HTR-8/SVneo (cell line): ENCODE results near the gene MTX3.

Experiments
- DNase-seq: peaks from one replicate; pipeline ENCODE4 v3.0.0; 2011; ENCODE audit warnings: low spot score, mixed read lengths; ENCODE audit not compliant: insufficient read length
- FAIRE-seq: peaks from 2 replicates; lab custom pipeline; 2011; peaks lifted over from hg19 to GRCh38; lab: Jason Lieb, UNC

The MTX3 gene

DNA sequence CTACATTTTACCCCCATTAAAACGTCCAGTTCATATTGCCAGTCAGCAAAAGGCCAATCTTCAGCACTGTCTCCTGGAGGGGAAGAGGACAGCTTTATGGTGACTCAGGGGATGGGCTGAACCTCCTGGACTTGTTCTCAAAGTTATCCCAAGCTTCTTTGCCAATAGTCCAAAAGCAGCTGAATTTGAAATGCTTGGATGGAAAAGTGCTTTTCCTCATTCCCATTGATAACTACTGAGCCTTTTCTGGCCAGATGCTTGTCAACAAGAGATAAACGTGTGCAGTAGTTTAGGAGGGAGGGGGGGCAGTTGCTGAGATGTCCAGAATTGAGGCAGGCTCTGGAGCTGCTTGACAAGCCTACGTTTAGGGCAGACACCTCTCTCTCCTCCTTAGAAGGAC, 43.5 kb downstream of the MTX3 start:
- DNase-seq (no peak), FAIRE-seq (no peak)

GRCh38 chr5:79938468-79938867, 52.6 kb downstream of the MTX3 start:
- no peak for FAIRE-seq
- no peak for DNase-seq

- DNase-seq = no peak
- no peak for FAIRE-seq
These were observed 54.3 kb downstream of the MTX3 start for GRCh38 chr5:79936646-79937216.

- FAIRE-seq (no peak), DNase-seq (no peak)
These were observed 54.9 kb downstream of the MTX3 start for GRCh38 chr5:79936002-79936645.

DNA sequence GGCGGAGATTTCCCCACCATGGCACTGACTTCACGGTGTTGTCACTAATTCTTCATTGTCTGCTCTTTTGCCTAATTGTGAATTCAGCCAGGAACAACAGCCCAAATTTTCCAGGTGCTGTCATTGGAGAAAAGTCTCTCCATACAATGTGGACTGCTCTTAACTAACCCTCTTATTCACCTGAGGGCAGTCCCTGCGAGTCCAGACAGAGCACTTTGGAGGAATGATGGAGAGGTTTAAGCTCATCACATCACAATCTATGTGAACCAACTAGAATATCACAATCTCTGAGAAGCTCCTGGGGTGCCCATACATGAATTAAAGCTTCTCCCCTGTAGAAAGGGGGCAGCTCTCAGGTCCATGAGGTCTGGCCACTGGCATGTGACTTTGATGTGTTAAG, 56.4 kb downstream of the MTX3 start:
- FAIRE-seq (no peak), DNase-seq (no peak)

DNA sequence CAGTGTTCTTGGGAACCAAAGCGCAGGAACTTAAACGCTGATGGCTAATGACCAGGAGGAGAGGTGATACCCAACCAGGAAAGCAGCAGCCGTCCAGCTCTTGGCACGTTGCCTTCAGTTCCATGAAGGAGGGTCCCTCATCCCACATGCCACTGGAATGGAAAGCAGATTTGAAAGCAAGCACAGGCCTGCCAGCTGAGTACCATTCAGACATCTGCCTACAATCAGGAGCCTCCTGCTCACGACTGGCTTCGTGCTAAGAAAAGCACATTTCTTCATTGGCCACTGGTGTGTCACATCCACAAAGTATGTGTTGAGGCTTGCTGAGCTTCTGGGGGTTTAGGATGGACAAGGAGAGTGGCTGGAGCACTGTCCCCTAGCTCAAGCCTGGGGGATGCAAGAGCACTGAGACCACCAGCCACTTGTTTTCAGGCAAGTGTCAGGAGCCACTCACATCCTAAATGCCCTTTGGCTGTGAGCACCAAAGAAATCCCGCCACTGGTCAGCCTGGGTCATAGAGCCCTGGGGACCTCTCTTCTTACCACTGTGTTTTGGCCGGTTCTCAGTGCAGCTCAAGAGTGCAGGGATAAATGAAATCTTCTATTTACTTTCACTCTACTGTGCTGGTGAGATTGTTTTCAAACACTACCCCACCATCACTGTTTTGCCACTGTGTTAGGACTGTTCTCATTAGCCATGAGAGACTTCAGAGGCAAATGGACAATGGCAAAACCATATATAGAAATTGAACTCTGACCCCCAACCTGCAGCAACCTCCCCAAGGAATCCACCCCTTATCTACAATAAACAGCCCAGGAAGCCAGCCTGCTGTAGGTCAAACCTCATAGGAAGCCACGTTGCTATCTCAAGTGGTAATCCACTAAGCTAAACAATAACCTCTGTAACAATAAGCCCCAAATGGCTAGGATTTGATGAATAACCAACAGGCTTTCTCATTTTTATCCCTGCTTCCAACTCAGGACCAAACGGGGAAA, 58.3 kb downstream of the MTX3 start:
- DNase-seq (no peak), FAIRE-seq (no peak)

DNA sequence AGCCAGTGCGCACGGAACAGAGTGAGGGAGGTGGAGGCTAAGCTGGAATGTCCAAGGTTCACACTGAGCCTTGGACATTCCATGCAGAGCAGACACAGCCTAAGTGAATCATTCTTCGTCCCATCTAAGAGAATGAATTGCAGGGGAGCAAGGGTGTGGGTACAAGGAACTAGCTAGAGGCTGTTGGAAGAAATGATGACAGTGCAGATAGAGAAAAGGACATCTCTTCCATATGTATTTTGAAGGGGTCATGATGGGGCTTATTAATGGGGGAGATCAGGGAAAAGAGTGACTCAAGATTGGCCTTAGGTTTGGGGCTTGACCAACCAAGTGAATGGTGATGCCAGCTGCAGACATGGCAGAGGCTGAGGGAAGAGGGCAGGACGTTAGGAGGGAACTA, 59.2 kb downstream of the MTX3 start:
- DNase-seq (no peak), FAIRE-seq (no peak)

GRCh38 chr5:79931409-79931808, 59.7 kb downstream of the MTX3 start:
- DNase-seq (no peak), FAIRE-seq (no peak)

DNA sequence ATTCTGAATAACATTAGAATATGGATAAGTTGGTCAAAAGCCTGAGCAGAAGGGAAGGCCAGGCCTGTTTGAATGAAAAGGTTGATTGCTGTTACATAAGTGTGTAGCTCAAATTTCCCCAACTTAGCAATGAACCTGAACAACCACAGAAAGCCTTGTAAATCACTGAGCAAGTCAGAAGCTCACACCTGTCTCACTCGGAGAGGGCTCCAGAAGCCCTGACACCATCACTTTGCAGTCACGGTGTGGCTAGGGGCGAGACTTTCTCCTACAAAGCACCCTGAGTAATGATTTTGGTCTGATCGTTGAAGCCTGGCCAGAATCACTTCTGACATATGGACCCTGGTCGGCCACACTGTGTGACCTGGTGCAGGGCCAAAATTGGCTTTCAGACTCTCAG, 62.0 kb downstream of the MTX3 start:
- no peak for FAIRE-seq

More for the DNA sequence above, 62.0 kb downstream of the MTX3 start:
- DNase-seq = no peak
